Glutamatergic neuron (in vitro differentiated cells): ENCODE data around the gene SPATA31C1. TPM values are rescaled to one million over a fixed set of nuclear protein-coding genes. Genes with fewer than 3 reads are reported as not detected.
"Not testable (repeated sequence)": the region's sequence is repeated elsewhere in the genome, so short reads cannot be mapped to it uniquely, and the experiment has no call there.

ENCODE experiments used
- DNase-seq: peaks from one replicate; pipeline ENCODE4 v3.0.0; 2022
- H3K27ac Mint-ChIP-seq: one replicate; pipeline ENCODE4 v1.8.0; 2020; ENCODE audit warnings: mild to moderate bottlenecking, mixed read lengths, inconsistent platforms; ENCODE audit not compliant: unreplicated experiment
- H3K27me3 Mint-ChIP-seq: one replicate; pipeline ENCODE4 v1.8.0; 2020; ENCODE audit warnings: mild to moderate bottlenecking, moderate library complexity, mixed read lengths, inconsistent platforms; ENCODE audit not compliant: unreplicated experiment
- H3K36me3 Mint-ChIP-seq: one replicate; pipeline ENCODE4 v1.8.0; 2020; ENCODE audit warnings: mild to moderate bottlenecking, mixed read lengths, inconsistent platforms; ENCODE audit not compliant: unreplicated experiment
- H3K4me1 Mint-ChIP-seq: one replicate; pipeline ENCODE4 v1.8.0; 2020; ENCODE audit warnings: mild to moderate bottlenecking, low read depth, mixed read lengths, inconsistent platforms; ENCODE audit not compliant: unreplicated experiment
- H3K4me3 Mint-ChIP-seq: one replicate; pipeline ENCODE4 v1.8.0; 2020; ENCODE audit warnings: mild to moderate bottlenecking, mixed read lengths, inconsistent platforms; ENCODE audit not compliant: unreplicated experiment
- H3K9me3 Mint-ChIP-seq: one replicate; pipeline ENCODE4 v1.8.0; 2020; ENCODE audit warnings: mild to moderate bottlenecking, moderate library complexity, mixed read lengths, inconsistent platforms; ENCODE audit not compliant: unreplicated experiment
- CTCF ChIP-seq: fragments of 200-600 bp; sonication (generic); IDR thresholded peaks from one replicate; pipeline ENCODE4 v1.5.0; 2021; ENCODE audit not compliant: partially characterized antibody, unreplicated experiment
- total RNA-seq: library from RNA; stranded (reverse); fragmentation: NEBNext Ultra II Directional; extraction: Animal tissue kit (Norgen Biotek cat#: 25700); gene quantifications from one replicate; pipeline ENCODE4 v1.2.1, GENCODE V29; 2021; ENCODE audit not compliant: unreplicated experiment

Gene SPATA31C1
- total RNA-seq, 1 donor from 2014 or later, result not detected

- not testable (repeated sequence) for H3K36me3 Mint-ChIP-seq, H3K27me3 Mint-ChIP-seq, DNase-seq, H3K4me1 Mint-ChIP-seq, H3K9me3 Mint-ChIP-seq, H3K4me3 Mint-ChIP-seq, H3K27ac Mint-ChIP-seq
Measured at GRCh38 chr9:87939096-87939495, 21.3 kb downstream of the SPATA31C1 start.

- no peak for DNase-seq
- Mint-ChIP-seq H3K27me3 (no peaks in the 10 kb centered on the region), H3K4me1 (no peaks in the 10 kb centered on the region), H3K9me3 (no peaks in the 10 kb centered on the region), H3K36me3 (peaks cover 3% of the 10 kb centered on the region), H3K4me3 (no peak overlapping the region), H3K27ac (no peak overlapping the region)
- TF ChIP-seq CTCF, result no peak
Measured at GRCh38 chr9:87944096-87944495, 26.3 kb downstream of the SPATA31C1 start.

GRCh38 chr9:87944682-87945081 is 26.9 kb downstream of the SPATA31C1 start:
- no peaks in the 10 kb centered on the region for H3K9me3 Mint-ChIP-seq
- DNase-seq, result no peak
- H3K36me3 Mint-ChIP-seq, result peaks cover 3% of the 10 kb centered on the region
- H3K27me3 Mint-ChIP-seq, result no peaks in the 10 kb centered on the region
- TF ChIP-seq CTCF, result no peak
- no peak overlapping the region for H3K27ac Mint-ChIP-seq
- H3K4me1 Mint-ChIP-seq, result no peaks in the 10 kb centered on the region
- H3K4me3 Mint-ChIP-seq, result no peak overlapping the region

- Mint-ChIP-seq H3K36me3 (peaks cover 3% of the 10 kb centered on the region), H3K27me3 (peaks cover 1% of the 10 kb centered on the region), H3K27ac (no peak overlapping the region), H3K4me1 (peaks cover 4% of the 10 kb centered on the region), H3K4me3 (no peak overlapping the region), H3K9me3 (peaks cover 4% of the 10 kb centered on the region)
- no peak for TF ChIP-seq CTCF
- no peak for DNase-seq
Measured at GRCh38 chr9:87950296-87950695, 32.5 kb downstream of the SPATA31C1 start.

GRCh38 chr9:87950765-87951488 is 33.2 kb downstream of the SPATA31C1 start:
- Mint-ChIP-seq H3K27ac (peak overlapping the region; percentile 31), H3K4me3 (no peak overlapping the region), H3K27me3 (peaks cover 1% of the 10 kb centered on the region), H3K36me3 (peaks cover 3% of the 10 kb centered on the region), H3K4me1 (peaks cover 4% of the 10 kb centered on the region), H3K9me3 (peaks cover 4% of the 10 kb centered on the region)
- peak; percentile 35 for DNase-seq
- peak; percentile 62 for TF ChIP-seq CTCF
